Osteocyte (in vitro differentiated cells): ENCODE results near the gene CRHR1. TPM values are rescaled to one million over a fixed set of nuclear protein-coding genes. Genes with fewer than 3 reads are reported as not detected.

Source experiments
- DNase-seq: peaks from one replicate; pipeline ENCODE4 v3.0.0; 2021; ENCODE audit warnings: mixed read lengths; ENCODE audit not compliant: unreplicated experiment; ENCODE audit errors: extremely low spot score
- H3K27ac Mint-ChIP-seq: one replicate; pipeline ENCODE4 v1.8.0; 2021; ENCODE audit warnings: mild to moderate bottlenecking, mixed read lengths; ENCODE audit not compliant: unreplicated experiment
- H3K27me3 Mint-ChIP-seq: one replicate; pipeline ENCODE4 v1.8.0; 2021; ENCODE audit warnings: mixed read lengths; ENCODE audit not compliant: unreplicated experiment
- H3K36me3 Mint-ChIP-seq: one replicate; pipeline ENCODE4 v1.8.0; 2021; ENCODE audit warnings: mixed read lengths; ENCODE audit not compliant: unreplicated experiment
- H3K4me1 Mint-ChIP-seq: one replicate; pipeline ENCODE4 v1.8.0; 2021; ENCODE audit warnings: mixed read lengths; ENCODE audit not compliant: unreplicated experiment
- H3K4me3 Mint-ChIP-seq: one replicate; pipeline ENCODE4 v1.8.0; 2021; ENCODE audit warnings: mild to moderate bottlenecking, moderate library complexity, mixed read lengths; ENCODE audit not compliant: unreplicated experiment
- H3K9me3 Mint-ChIP-seq: one replicate; pipeline ENCODE4 v1.8.0; 2021; ENCODE audit warnings: mixed read lengths; ENCODE audit not compliant: unreplicated experiment
- total RNA-seq: library from RNA; stranded (reverse); gene quantifications from 2 replicates; pipeline ENCODE4 v1.2.1, GENCODE V29; 2021
- TF ChIP-seq, protein P1 (sequence below): fragments of 200-600 bp; sonication (generic); IDR thresholded peaks from 2 replicates; pipeline ENCODE4 v1.5.0; 2021; ENCODE audit warnings: antibody characterized with exemption, mild to moderate bottlenecking, moderate library complexity

CRHR1 gene
- total RNA-seq, 1 donor from 2014 or later, result not detected

DNA sequence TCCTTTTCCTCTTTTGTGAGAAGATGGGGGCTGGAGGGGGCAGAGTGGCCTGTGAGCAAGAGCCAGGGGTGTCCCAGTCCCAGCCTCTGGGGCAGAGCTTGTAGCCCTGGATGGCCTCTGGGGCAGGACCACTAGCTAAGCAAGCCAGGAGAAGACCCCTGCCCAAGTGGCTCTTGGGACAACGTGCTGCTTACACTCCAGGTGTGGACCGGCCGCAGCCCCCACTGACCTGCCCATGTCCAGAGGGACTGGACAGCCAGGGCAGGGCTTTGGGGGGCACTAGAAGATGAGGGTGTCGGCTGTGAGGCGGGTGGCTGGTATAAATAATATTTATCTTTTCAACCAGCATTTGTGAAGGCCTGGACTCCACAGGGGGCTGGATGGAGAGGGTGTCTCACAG, 51.4 kb downstream of the CRHR1 start:
- Mint-ChIP-seq H3K27me3 (peaks cover 25% of the 10 kb centered on the region), H3K4me1 (no peaks in the 10 kb centered on the region), H3K27ac (no peak overlapping the region), H3K4me3 (no peak overlapping the region), H3K9me3 (no peaks in the 10 kb centered on the region), H3K36me3 (no peaks in the 10 kb centered on the region)
- DNase-seq, result no peak
- TF ChIP-seq, protein P1, sequence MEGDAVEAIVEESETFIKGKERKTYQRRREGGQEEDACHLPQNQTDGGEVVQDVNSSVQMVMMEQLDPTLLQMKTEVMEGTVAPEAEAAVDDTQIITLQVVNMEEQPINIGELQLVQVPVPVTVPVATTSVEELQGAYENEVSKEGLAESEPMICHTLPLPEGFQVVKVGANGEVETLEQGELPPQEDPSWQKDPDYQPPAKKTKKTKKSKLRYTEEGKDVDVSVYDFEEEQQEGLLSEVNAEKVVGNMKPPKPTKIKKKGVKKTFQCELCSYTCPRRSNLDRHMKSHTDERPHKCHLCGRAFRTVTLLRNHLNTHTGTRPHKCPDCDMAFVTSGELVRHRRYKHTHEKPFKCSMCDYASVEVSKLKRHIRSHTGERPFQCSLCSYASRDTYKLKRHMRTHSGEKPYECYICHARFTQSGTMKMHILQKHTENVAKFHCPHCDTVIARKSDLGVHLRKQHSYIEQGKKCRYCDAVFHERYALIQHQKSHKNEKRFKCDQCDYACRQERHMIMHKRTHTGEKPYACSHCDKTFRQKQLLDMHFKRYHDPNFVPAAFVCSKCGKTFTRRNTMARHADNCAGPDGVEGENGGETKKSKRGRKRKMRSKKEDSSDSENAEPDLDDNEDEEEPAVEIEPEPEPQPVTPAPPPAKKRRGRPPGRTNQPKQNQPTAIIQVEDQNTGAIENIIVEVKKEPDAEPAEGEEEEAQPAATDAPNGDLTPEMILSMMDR, result no peak

GRCh38 chr17:45836047-45837044, 52.2 kb downstream of the CRHR1 start:
- TF ChIP-seq, protein P1, result no peak
- H3K4me3 Mint-ChIP-seq, result no peak overlapping the region
- DNase-seq, result no peak
- H3K9me3 Mint-ChIP-seq, result no peaks in the 10 kb centered on the region
- H3K4me1 Mint-ChIP-seq, result no peaks in the 10 kb centered on the region
- H3K27ac Mint-ChIP-seq, result no peak overlapping the region
- peaks cover 28% of the 10 kb centered on the region for H3K27me3 Mint-ChIP-seq
- H3K36me3 Mint-ChIP-seq, result no peaks in the 10 kb centered on the region

DNA sequence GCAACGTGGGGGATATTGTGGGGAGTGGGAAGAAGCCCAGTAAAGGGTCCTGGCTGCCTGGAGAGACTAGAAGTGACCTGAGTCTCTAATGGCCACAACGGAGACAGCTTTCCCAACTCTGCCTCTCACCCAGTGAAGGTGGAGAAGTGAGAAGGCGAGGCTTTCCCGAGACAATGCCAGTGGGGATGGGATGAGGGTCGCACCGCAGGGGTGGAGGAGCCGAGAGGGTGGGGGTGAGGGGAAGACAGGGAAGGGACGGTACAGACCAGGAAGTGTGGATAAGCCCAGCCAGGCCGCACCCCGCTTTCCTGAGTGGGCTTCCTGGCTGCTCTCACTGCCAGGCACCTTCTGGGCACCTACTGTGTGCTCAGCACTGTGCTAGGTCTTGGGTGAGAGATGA, 53.1 kb downstream of the CRHR1 start:
- Mint-ChIP-seq H3K27ac (no peak overlapping the region), H3K9me3 (no peaks in the 10 kb centered on the region), H3K4me1 (no peaks in the 10 kb centered on the region), H3K4me3 (no peak overlapping the region), H3K27me3 (peaks cover 34% of the 10 kb centered on the region), H3K36me3 (no peaks in the 10 kb centered on the region)
- TF ChIP-seq, protein P1, result no peak
- DNase-seq, result no peak

DNA sequence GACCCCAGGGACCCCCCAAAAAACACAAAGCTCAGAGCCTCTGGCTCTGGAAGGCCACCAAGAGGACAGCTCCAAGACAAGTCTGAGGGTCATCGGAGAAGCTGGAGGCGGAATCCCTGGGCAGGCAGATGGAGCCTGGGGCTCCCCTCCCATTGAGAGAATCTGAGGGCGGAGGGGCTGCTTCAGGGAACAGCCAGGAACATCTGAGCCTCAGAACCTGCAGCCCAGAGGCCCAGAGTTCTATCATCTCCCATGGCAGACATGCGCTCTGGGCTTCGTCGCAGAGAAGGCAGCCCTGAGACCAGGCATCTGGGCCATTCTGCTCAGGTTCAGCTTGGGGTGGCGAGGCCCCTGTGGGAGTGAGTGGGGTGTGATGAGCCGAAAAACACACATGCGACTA, 53.5 kb downstream of the CRHR1 start:
- H3K9me3 Mint-ChIP-seq, result no peaks in the 10 kb centered on the region
- no peak overlapping the region for H3K27ac Mint-ChIP-seq
- no peak overlapping the region for H3K4me3 Mint-ChIP-seq
- TF ChIP-seq, protein P1, result no peak
- H3K4me1 Mint-ChIP-seq, result no peaks in the 10 kb centered on the region
- H3K27me3 Mint-ChIP-seq, result peaks cover 35% of the 10 kb centered on the region
- no peaks in the 10 kb centered on the region for H3K36me3 Mint-ChIP-seq
- DNase-seq, result no peak

DNA sequence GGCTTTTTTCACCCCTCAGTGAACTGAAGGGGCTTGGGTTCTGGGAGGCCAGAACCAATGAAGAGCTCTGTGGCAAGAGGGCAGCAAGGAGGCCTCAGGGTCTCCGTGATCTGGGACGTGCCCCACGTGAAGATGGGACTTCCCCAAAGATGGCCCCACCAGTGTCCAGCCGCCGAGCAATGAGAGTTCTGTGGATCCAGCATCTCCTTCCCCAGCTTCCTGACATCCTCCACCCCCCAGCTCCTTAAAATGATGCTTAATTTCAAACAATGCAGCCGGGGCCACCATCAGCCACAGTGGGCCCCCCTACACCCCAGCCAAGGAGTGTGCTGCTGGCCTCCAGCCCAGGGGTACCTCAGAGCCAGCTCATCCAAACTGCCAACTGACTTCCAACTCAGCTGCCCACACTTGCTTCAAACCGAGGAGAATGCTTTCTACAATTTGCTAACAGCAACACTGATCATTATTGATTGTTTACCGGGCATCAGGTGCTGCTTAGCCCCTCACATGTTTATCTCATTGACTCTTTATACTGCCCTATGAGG, 54.7 kb downstream of the CRHR1 start:
- Mint-ChIP-seq H3K4me1 (no peaks in the 10 kb centered on the region), H3K27me3 (peaks cover 35% of the 10 kb centered on the region), H3K9me3 (no peaks in the 10 kb centered on the region), H3K4me3 (no peak overlapping the region), H3K27ac (no peak overlapping the region), H3K36me3 (no peaks in the 10 kb centered on the region)
- no peak for DNase-seq
- TF ChIP-seq, protein P1, result no peak
